Lung microvascular endothelial cell (primary cell): ENCODE data around the gene SPECC1. TPM values are rescaled to one million over a fixed set of nuclear protein-coding genes. Genes with fewer than 3 reads are reported as not detected.

Source experiments
- DNase-seq, 2 donors: peaks; one replicate each; pipeline versions ENCODE4 v3.0.0 to v3.0.0-alpha.2; 2010; ENCODE audit warnings: low read depth in 2 of 2
- total RNA-seq: library from RNA; depleted of rRNA; stranded (reverse); fragments of >200 nt; gene quantifications from 2 replicates; pipeline ENCODE4 v1.2.1, GENCODE V29; 2014

The SPECC1 gene
- total RNA-seq, 1 donor from 2014 or later = 0.60 TPM

DNA sequence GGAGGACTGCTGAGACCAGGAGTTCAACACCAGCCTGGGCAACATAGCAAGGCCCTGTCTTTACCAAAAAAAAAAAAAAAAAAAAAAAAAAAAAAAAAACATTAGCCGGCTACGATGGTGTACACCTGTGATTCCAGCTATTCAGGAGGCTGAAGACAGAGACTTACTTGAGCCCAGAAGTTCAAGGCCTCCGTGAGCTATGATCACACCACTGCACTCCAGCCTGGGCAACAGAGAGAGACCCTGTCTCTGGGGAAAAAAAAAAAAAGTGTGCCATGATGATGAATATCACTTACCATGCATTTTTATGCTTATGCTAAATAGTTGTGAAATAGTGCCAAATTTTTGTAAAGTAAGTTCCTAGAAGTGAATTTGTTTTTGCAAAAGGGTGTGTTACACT lies 261.2 kb downstream of the SPECC1 start:
- DNase-seq = no peak

DNA sequence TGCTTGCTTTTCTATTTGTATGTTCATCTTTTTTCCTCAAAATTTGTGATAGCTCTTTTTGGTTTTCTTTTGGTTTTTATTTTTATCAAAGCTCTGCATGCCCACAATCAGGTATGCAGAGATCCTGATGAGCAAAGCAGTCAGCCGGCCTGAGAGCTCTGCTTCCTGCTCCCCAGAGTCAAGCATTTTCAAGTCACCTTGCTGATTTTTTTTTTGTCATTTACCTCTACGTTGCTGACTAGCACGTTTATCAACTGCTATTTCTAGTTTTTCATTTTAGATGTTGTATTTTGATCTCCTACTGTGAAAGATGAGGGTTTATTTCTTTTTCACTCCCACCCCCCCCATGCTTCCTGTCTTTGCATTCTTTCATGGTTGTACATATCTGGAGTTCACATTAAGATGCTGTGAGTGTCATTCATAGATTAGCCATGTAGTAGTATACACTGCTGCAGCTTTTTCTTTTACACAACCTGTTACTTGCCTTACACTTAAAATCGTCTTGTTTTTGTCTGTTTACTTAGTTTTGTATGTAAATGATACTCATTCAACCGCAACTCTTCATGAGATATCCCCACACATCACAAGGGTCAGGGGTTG lies 262.0 kb downstream of the SPECC1 start:
- no peak for DNase-seq

DNA sequence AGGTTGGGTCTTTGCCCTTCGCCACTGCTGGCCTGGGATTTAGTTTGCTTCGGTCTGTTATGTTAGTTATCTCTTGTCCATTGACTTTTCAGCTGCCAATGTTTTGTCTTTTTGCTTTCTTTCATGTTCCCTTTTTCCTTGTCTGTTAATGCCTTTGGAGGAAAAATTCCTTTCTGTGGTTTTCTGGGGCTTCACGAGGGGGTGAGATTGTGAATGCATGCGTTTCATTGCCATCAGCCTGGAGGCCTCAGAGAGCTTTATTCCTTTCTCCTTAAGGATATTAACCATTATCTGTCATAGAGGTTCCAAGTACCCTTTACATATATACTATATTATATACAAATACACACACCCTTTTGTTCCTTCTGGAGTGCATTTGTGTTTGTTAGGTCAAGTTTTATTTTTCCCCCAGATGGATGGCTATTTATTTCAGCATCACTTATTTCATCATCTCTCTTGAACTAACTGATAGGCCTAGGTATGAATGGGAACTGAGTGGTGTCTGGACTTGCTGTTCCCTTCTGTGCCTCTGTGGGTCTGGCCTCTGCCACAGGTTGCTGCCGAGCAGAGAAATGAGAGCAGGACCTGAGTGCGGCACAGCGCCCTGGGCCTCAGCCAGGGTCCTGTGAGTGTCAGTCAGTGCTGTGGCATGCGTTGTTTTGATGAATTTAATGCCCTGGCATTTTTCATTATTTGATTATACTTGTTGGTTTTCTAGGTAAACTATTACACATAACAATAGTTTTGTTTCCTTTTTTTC lies 264.8 kb downstream of the SPECC1 start:
- DNase-seq = no peak

DNA sequence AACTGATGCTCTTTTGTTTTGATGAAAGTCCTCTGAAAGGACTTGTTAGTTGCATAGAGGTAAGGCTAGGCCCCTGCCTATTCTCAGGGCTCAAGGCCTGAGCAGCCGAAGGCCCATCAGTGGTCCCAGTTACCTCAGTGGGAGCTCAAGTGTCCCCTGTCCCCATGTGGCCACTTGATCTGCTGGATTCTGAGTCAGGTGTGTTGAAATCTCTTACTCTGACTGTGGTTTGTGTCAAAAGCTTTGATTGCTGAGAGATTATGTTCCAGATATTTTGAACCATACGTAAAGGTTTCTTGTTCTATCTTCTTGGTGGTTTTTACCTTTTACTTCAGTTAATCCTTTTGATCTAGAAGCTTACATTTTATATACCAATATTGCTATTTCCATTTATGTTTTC lies 266.5 kb downstream of the SPECC1 start:
- DNase-seq = no peak

DNA sequence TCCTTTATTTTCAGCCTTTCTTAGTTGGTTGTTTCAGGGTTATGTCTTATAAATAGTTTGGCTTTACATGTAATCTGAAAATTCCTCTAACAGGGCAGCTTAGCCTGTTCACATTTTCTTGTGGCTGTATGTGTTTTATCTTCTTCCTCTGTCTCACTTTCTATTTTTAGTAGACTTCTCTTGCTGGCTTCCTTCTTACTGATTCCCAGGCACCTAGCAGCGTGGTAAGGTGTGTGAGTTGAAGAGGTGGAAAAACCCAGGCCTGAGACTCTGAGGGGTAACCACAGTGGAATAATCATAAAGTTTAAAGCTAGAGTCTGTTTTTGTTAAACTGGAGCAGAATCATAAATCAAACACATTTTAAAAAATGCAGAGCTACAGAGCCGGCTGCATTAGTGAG lies 267.3 kb downstream of the SPECC1 start:
- no peak for DNase-seq

DNA sequence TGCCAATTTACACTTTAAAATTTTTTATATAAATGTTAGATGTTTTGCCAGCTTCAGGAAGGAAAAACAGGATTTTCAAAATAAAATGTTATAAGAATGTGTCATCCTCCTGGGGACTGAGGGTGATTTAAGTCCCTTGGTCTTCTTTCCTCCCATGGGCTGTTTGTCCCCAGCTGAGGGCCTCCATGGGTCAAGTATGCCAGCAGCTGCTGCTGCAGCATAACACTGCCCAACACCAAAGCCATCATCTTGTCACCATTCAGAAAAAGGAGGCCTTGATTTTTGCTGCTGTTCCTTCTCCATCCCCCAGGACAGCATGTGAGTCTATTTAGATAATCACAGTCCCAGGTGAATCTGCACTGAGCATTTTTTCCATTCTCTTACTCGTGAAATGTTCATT lies 269.6 kb downstream of the SPECC1 start:
- DNase-seq = no peak

DNA sequence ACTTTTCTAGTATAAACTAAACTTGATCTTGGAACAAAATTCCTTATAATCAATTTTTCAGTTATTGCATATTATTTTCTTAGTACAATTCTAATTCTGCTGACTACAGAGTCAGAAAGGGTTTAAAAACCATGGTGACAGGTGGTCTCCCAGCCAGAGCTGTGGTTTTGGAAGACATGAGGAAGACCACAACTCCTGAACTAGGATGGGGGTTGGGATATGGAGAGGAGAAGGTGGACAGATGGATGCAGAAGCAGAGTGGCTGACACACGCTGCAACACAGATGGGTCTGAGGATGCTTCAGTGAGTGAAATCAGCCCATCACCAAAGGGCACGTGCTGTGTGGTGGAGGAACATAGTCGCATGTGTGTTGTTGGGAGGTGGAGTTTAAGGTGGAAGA lies 270.5 kb downstream of the SPECC1 start:
- DNase-seq = no peak

DNA sequence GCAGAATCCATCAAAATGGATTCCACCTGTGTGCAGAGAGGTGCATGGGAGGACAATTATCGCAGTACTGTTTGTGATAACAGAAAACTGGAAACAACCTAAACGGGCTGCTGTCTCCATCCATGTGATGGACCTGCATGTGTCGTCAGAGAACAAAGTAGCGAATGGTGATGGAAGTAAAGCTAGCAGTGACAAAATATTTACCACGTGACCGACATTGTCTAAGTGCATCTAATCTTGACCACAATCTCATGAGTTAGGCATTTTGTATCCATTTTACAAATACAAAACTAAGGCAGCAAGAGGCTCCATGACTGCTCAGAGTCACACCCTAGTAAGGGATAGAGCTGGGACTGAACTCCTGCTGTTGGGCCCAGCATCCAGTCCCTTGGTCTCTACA lies 270.9 kb downstream of the SPECC1 start:
- no peak for DNase-seq

DNA sequence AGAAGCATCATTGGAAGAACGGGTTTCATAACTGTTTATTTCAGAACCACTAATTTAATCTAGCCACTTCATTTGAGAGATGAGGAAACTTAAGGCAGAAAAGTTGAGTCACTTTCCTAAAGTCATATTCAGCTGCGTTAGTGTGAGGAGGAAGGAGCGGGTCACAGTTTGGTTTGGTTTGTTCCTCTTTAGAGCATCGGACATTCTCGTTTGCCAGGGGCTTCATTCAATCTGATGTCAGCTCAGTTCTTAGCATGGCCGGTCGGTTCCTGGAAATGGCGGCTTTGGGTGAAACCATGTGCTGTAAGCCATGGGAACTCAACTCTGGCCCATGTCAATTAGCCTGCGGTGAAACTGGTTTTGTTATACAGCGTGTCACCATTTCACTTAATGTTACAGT lies 271.7 kb downstream of the SPECC1 start:
- DNase-seq = no peak

DNA sequence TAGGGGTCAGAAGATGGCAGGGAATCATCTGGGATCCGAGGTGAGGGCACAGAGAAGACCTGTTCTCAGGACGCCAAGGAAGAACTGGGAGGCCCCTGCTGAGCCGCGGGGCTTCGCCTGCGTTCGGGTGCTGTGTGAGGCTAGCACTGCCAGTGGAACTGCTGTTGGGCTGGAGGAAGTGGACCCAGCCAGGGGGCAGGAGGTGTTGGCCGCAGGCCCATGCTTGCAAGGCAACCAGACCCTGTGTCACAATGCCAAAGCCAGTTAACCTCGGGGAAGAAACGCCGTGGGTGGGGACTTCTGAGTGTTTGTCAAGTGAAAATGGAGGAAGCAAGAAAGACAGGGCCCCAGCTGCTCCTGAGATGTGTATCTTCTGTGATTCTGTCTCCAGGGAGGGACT lies 272.7 kb downstream of the SPECC1 start:
- DNase-seq = no peak

DNA sequence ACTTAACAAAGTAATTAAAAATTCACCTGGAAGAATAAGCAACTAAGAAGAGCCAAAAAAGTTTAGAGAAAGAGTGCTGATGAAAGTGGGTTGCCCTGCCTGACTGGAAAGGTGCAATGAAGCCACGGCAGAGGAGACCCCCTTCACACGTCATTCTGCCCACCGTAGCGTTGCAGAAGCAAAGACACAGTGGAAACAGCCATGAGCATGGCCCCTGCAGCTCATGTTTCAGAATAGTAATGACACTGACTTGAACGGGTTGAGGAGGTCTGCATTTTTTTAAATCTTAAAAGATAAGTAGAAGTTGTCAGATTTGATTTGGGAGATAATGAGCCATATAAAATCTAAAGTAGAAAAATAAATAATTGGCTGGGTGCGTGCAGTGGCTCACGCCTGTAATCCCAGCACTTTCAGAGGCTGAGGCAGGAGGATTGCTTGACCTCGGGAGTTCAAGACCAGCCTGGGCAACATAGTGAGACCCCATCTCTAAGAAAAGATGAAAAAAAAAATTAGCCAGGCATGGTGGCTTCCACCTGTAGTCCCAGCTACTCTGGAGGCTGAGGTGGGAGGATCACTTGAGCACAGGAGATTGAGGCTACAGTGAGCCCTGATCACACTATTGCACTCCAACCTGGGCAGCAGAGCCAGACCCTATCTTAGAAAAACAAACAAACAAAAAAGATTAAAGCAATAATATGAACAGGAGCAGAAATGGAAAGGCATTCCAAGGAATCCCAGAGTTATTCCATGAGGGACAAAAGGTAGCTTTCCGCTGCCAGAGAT lies 273.6 kb downstream of the SPECC1 start:
- DNase-seq = no peak

DNA sequence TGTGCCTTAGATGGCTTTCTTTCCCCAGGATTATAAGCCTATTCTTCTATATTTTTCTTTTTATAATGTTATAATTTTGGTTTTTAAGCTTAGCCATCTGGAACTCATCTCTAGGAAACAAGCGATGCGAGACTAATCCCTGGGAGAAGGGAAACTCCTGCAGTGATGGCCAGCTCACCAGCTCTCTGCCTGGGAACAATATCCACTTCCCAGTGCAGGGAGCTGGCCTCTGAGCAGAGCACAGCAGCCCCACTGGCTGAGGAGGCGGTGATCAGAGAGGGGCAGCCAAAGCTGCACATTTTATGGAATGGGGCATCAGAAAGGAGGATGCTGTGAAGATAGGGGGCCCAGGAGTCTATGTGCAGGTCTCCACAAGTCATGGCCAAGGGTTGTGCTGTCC lies 274.9 kb downstream of the SPECC1 start:
- DNase-seq = no peak

DNA sequence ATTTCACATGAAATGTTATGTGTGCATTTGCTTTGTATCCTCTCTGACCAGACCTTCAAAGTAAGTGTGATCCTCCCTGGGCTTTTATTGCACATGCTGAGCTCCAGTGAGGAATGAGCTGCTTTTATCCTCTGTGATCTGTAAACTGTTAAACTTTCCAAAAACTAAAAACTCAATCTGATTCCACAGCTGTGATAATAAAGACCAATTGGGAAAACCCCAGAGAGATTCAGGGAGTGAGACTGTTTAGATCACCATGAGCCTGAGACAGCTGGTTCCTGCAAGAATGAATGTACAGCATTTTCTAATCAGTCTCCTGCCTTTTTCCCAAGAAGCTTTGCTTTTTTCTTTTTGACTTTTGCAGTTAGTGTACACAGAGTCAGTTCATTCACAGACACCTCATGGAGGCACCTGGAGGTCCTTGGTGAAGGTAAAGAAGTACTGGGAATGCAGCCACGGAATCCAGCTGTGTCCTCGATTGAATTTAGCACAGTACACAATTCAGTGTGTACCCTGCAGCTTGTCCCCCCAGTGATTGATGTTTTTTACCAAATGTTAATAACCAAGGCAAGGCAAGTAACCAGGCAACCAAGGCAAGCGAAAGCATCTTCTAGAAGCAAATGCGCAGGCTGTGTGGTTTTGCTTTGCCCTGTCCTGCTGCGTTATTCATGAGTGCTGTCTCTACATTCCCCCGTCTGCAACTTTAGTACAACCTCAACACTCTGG lies 275.6 kb downstream of the SPECC1 start:
- no peak for DNase-seq

DNA sequence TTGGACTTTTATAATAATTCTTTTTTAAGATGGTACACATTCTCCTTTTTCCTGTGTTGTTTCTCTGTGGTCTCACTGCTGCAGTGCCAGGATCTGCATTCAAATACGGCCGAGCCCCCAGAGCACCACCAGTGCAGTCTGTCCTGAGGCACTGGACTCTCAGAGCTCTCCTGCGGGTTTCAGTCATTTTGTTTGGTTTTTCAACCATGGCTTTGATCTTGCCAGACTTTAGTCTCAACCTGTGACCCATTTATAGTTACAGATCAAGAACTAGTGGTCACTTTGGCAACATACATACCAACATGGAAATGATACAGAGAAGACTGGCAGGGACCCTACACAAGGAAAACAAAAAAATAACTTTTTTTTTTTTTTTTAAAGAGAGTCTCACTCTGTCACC lies 280.8 kb downstream of the SPECC1 start:
- DNase-seq = no peak

DNA sequence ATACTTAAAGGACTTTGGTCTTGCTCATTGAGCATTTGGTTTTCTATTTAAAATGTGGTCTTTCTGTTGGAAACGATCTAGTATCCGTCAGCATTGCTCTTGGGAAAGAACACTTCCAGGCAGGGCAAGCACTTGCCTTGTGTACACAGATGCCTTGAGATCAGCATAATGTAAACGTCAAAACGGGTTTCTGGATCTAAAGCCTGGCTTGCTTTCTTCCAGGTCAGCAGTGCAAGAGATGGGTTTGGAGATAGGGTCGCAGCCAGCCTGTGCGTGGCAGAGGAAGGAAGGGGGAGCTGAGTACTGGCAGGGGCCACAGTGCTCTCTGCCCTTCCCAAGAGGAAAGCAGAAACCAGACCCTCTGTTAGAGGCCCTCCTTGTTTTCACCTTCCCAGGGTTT lies 282.7 kb downstream of the SPECC1 start:
- no peak for DNase-seq

DNA sequence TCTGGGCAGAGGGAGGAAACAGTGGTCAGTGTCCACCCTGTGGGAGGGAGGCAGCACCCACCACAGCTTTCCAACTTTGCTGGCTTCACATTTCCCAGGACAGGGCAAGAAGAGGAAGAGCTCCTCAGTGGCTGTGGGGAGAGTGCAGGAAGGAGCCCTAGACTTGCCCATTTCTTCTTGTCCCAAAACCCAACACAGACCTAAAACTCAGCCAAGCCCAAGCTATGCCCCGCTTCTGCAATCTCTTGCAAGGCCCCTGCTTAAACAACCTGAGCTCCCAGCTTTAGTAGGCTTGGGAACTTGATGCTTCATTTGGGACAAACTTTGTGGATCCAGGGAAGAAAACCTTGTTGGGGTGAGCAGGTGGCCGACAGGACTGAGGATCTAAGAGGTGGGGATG lies 284.3 kb downstream of the SPECC1 start:
- no peak for DNase-seq

DNA sequence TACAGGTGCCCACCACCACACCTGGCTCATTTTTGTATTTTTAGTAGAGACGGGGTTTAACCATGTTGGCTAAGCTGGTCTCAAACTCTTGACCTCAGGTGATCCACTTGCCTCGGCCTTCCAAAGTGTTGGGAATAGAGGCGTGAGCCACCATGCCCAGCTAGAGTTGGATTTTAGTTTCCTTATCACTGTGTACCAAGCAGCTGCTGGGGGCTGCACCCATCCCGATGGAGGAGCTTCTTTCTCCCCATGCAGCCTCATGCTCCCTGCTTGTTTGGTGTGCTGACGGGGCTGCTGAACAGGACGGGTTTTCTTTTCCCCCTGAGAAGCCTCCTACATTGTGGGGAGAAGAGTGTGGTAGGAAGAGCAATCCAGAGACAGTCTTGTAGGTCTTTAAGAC lies 285.0 kb downstream of the SPECC1 start:
- DNase-seq = no peak

DNA sequence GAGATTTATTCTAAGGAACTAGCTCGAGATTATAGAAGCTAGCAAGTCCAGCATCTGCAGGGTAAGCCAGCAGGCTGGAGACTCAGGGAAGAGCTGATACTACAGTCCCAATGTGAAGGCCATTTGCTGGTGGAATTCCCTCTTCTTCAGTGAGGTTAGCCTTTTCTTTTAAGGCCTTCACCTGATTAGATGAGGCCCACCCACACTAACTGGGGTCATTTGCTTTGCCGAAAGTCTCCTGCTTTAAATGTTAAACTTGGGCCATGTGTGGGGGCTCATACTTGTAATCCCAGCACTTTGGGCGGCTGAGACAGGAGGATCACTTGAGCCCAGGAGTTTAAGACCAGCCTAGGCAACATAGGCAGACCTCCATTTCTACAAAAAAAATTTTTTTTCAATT lies 289.9 kb downstream of the SPECC1 start:
- DNase-seq = no peak

DNA sequence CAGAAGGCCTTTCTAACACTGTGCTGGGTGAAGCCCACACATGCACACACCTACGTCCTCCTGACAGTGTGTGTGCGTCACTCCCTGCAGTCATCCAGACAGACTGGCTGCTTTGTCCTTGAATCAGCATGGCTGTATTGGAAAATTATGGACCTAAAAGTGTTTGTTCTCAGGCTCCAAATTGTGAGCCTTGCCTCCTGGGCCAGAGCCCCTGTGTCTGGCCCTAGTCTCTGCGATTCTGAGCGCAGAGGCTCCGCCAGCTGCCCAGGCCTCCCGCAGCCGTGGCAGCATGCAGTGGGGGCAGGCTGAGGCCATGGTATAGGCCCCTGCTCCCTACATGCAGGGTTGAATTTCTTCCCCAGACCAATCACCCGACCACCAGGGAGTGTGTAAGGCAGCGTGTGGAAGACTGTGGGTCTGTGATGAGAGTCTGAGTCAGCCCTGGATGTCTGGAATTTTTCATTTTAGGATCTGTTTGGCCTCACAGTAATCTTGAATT lies 291.3 kb downstream of the SPECC1 start:
- no peak for DNase-seq

DNA sequence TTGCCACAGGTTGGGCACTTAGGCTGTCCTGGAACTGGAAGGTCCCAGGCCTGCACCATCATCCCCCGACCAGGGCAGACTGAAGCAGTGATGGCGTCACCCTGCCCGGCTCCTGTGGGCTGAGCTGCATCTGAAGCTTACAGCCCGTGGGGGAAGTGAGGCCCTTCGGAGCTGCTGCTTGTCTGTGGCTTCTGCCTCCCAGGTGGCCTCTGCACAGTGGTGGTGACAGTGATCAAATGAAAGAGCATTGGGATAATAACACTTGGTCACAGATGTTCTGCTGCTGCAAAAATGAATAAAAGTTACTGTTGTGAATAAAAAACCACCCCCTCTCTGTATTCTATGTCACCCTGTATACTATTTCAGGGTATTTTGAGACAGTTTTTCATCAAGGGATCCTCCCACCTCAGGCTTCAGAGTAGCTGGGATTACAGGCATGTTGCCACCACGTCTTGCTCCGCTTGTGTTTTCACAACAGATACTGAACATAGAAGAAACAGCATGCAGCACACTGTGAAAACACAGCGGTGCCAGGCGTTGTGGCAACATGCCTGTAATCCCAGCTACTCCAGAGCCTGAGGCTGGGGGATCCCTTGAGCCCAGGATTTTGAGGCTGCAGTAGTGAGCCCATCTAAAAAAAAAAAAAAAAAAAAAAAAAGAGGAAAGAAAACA lies 293.2 kb downstream of the SPECC1 start:
- no peak for DNase-seq

DNA sequence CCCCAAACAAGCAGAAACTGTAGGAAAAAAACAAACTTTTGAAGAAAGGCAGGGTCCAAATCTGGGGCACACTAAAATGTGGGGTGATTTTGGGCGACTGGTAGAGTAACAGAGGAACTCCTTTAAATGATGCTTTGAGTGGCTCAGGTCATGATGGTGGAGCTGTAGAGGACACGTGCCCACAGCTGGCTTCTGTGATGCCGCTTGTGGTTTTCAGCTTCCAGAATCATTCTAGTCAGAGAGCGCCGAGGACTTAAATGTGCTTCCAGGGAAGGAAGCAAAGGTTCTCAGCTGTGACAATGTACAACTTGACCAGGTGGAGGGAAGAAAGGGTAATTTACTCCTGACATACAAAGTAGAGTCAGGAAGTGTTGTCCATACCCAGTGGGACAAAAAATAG lies 295.8 kb downstream of the SPECC1 start:
- no peak for DNase-seq
